Sciatic nerve (tissue), 2 donors: ENCODE data around the gene TBC1D10B. TPM values are rescaled to one million over a fixed set of nuclear protein-coding genes. Genes with fewer than 3 reads are reported as not detected.

Experiments
- ATAC-seq: fragments of 200-7000 bp; cut with Tn5 transposase; one replicate; pipeline ENCODE4 v1.9.1; 2020; ENCODE audit warnings: mild to moderate bottlenecking, moderate library complexity
- DNase-seq: peaks from one replicate; pipeline ENCODE4 v3.0.0-alpha.2; 2020; ENCODE audit warnings: low spot score
- intact Hi-C: fragments of 100-400 bp; cut with DNase I; formaldehyde crosslinking; loops from one replicate; pipeline ENCODE4 v1.14.2; 2022
- total RNA-seq: library from RNA; stranded (reverse); fragmentation: NEBNext Ultra II Directional; extraction: Animal tissue kit (Norgen Biotek cat#: 25700); gene quantifications from one replicate; pipeline ENCODE4 v1.2.1, GENCODE V29; 2021
- donor health status: DM: no; HTN: no; CAD: no.
- donor health status: DM: no; HTN: no; CAD: no.

The TBC1D10B gene
- total RNA-seq, 1 donor from 2014 or later, result 39.6 TPM

DNA sequence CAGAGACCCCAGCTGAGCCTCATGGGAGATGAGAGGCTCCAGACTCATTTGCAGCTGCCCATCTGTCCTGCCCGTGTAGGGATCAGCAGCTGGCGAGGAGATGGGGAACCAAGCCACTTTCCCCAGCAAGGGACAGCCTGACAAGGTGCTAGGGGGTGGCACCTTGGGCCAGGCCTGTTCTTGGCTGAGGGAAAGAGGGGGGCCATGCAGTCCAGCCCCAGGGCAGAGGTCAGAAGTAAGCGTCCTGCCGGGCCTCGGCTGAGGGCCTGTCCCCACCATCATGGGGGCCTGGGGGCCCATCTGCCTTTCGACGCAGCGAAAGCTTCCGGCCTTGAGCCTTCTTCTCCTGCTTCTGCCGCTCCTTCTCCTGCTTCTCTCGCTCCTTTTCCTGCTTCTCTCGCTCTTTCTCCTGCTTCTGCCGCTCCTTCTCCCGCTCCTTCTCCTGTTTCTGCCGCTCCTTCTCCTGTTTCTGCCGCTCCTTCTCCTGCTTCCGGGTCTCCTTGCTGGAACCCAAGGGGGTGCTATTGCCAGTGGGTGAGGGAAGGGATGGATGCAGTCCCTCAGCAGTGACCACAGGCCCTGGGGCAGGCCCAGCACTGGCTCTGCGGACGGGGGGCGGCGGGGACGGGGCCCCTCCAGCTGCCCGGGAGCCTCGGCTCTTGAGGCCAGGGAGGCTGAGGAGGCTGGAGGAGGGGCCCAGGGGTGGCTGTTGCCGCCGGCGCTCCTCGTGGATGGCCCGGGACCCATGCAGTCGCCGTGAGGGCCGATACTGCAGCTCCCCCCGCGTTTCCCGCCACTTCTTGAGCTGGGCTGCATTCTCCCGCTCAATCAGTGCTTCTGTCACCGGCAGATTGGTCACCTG is 12.3 kb downstream of the TBC1D10B start:
- no peak for DNase-seq
- ATAC-seq, result no peak
- intact Hi-C loops, result no loop called here

- ATAC-seq (no peak), DNase-seq (no peak)
- intact Hi-C loops, result no loop called here
Observed at GRCh38 chr16:30357085-30357714, 13.1 kb downstream of the TBC1D10B start.

DNA sequence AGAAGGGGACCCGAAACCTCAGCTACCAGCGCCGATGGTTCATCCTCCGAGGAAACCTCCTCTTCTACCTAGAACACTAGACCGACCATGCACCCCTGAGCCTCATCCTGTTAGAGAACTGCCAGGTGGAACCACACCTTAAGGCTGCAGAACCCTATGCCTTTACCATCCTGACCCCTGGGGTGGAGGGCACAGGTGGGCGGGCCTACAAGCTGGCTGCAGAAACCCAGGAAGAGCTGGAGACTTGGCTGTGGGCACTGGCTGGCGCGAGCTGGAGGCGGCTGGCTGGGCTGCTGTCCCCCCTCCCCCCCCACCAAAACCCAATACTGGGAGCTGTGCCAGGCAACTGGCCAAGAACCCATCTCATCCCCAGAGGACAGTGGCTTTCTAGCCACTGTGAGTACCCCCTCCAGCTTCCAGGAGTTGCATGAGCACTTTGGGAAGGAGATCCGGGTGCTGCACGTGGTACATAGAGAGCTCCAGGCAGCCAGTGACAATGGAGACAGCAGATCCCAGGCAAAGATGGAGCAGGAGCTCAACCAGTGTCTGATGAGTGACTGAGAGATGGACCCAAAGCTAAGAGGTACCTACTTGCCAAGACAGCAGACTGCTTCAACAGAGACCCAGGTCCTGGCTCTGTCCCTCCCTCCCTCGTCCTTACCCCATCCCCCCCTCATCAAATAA is 13.8 kb downstream of the TBC1D10B start:
- ATAC-seq, result no peak
- intact Hi-C loops, result no loop called here
- DNase-seq, result no peak

- no peak for DNase-seq
- intact Hi-C loops, result no loop called here
- ATAC-seq, result peak; percentile 2
Observed at GRCh38 chr16:30355954-30356308, 14.4 kb downstream of the TBC1D10B start.

DNA sequence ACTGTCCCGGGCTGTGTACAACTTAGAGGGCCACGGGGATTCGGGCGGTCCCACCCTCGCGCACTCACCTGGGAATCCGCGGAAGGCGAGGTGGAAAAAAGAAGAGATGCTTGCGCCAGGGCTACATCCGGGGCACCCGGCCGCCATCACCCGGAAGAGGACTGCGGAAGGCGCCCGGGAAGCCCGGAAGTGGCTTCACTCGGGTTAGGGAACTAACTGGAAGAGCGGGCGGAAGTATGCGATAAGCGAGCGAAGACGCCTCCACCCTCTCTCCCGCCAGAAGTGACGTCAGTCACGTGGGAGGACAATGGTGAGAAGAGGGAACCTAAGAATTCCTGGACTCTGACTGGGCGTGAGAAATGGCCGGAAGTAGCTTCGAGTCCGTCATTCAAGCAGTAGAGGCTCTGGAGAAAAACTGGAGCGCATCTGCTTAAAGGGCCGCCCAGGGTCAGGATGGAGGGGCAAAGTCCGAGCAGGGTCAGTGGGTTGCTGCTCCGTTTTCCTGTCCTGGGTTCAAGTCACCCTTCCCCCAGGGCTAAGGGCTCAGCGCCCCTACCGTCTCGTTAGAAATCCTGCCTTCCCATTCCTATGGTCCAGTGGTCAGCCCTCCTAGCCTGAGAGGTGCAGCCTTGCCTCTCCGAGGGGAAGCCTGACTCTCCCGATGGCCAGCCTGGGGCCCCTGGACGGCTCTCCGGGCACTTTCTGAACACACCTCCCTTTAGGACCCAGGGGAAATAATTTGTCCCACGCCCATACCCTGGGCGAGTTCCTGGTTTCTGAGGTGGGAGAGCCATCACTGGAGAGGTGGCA is 14.9 kb downstream of the TBC1D10B start, which contains the start of gene CD2BP2:
TSS of gene CD2BP2 (minus strand) at position 165 of the 810 bp plus-strand sequence. CDS start 627 bp downstream, outside the sequence.
- ATAC-seq (peak; percentile 96), DNase-seq (peak; percentile 98)
- intact Hi-C loops, result no loop called here

DNA sequence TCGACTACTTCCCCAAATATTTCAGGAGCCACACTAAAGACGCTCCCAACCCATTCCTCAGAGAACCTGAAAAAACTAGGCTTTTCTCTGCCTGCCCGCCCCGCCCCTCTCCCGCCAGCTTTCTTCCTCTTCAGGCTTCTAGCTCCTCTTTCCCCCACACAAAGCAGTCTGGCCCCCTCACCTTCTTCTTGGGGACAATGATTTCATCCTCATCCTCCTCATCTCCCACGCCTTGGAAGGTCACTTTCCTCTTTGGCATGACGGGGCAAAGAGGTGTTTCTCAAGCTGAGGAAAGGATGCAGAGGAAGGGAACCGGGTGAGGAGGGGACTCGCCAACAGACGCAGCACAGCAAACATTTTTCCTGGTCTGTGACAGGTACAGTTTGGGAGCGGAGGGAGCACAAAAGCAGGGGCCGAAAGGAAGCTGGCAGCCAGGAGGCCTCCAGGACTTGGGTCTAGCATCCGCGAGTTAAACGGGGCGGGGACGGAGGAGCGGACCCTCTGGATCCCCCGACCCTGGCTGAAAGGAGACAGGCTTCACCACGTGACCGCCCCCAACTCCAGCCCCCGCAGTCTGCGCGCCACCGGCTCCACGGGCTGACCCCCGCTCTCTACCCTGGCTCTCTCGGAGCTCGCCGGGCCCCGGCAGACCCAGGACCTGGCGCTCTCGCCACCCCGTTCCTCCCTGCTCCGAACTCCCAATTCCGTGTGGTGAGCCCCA is 15.7 kb downstream of the TBC1D10B start:
- DNase-seq (peak; percentile 62), ATAC-seq (peak; percentile 39)
- intact Hi-C loops, result no loop called here

DNA sequence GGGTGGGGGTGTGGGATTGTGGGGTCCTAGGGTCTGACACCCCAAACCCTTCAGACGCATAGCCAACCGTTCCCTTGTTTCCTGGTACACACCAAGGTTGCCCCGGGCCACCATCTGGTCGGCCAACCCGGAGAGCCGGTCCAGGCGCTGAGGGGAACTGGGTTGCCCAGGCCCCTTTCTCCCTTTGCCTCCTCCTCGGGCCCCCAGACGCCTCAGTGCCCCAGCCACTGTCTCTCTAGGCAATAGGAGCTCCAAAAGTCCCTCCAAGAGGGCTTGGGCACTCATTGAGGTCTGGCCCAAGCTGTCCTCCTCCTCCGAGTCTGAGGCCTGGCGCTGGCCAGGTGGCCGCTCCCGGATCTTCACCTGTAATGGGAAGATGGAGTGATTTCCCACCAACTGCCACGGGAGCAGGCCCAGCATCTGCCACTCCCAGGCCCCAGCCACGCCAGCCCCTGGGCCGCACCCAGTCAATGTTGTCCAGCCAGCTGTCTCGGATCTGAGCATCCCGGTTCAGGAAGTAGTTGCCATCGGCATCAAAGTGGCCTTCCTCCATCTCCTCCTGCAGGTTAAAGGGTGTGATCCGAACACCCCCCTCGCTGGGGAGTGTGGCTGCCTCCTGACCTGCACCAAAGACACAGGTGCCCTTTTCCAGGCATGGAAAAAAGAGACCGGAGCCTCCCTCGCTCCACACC is 16.7 kb downstream of the TBC1D10B start:
- peak; percentile 52 for DNase-seq
- no peak for ATAC-seq
- intact Hi-C loops, result no loop called here

GRCh38 chr16:30352488-30353401 is 17.5 kb downstream of the TBC1D10B start:
- peak; percentile 35 for DNase-seq
- intact Hi-C loops, result no loop called here
- no peak for ATAC-seq

DNA sequence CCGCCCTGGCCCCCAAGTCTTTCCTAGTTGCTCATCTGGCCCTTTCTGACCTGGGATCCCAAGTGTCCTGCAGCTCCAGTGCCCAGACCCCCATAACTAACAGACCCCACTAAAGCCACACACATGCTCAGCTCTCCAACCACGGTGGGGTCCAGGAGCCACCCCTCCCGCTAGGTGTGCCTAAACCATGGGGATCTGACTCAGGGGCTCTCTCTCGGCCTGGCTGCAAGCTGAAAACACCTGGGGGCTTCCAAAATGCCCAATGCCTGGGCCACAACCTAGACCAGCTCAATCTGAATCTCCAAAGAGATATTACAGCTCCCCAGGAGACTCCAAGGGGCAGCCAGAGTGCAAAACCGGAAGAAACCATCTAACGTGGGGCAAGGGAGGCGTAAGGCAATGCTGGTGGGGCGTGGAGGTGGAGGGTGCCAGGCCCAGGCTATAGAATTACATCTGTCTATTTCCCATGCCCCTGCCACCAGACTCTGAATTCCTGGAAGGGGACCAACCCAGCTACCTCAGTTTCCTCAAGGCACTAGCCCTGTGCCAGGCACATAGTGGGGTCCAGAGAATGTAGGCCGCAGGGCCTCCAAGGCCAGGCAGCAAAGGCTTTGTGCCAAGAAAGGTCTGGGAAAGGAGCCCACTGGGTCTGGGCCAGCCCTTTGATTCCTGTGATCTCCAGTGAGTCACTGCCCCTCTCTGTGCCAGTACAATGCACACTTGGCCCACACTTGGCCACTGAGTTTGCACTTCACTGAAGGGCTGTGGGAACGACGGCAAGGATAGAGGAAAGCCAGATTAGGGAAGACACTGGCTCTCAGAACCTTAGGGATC is 18.5 kb downstream of the TBC1D10B start:
- intact Hi-C loops, result no loop called here
- ATAC-seq (peak; percentile 19), DNase-seq (peak; percentile 82)

GRCh38 chr16:30351001-30351441 is 19.3 kb downstream of the TBC1D10B start:
- DNase-seq (peak; percentile 55), ATAC-seq (no peak)
- intact Hi-C loops, result no loop called here

- intact Hi-C loops, result no loop called here
- no peak for ATAC-seq
- peak; percentile 3 for DNase-seq
Observed at GRCh38 chr16:30350134-30350871, 20.0 kb downstream of the TBC1D10B start.

DNA sequence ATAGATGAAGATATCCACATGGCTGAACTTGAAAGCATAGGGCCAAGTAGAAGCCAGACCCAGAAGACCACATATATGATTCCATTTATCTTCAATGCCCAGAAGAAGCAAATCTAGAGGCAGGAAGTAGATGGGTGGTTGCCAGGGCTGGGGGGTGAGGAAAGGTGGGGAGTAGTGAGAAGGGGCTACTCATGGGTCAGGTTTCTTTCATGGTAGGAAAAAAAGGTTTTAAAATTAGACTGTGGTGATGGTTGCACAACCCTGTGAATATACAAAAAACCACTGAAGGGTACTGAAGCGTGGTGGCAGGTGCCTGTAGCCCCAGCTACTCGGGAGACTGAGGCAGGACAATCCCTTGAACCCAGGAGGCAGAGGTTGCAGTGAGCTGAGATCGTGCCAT is 20.6 kb downstream of the TBC1D10B start:
- intact Hi-C loops, result no loop called here
- DNase-seq (peak; percentile 32), ATAC-seq (no peak)

- ATAC-seq, result no peak
- no peak for DNase-seq
- intact Hi-C loops, result no loop called here
Observed at GRCh38 chr16:30348929-30349328, 21.4 kb downstream of the TBC1D10B start.

DNA sequence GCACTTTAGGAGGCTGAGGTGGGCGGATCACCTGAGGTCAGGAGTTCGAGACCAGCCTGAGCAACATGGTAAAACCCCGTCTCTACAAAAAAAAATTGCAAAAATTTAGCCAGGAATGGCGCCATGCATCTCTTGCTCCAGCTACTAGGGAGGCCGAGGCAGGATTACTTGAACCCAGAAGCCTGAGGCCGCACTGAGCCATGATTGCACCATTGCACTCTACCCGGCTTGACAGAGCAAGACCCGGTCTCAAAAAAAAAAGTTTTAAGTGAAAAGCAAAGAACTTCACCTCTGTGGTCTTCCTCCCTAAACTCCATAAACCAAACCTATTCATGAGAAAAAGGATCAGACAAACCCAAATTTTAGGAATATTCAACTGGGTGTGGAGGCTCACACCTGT is 22.2 kb downstream of the TBC1D10B start:
- DNase-seq, result no peak
- no peak for ATAC-seq
- intact Hi-C loops, result no loop called here

DNA sequence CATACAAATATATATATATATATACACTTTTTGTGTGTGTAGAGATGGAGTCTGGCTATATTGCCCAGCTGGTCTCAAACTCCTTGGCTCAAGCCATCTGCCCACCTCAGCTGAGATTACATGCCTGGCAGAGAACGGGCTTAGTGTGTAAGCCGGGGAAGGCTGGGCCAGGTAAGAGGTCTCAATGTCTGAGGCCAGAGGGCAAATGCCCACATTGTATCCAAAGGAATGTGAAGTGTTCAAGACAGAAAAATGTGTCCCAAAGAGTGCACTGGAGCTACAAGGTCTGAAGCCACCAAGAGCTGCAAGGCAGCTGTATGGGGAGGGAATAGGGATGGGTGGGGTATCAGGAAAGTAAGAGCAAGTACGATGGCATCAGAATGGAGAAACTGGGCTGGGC is 24.0 kb downstream of the TBC1D10B start:
- intact Hi-C loops, result no loop called here
- ATAC-seq, result no peak
- DNase-seq, result no peak
